Measurements from ENCODE around the gene CD1E.
"Not testable (repeated sequence)": the region's sequence is repeated elsewhere in the genome, so short reads cannot be mapped to it uniquely, and the experiment has no call there.

The CD1E gene

DNA sequence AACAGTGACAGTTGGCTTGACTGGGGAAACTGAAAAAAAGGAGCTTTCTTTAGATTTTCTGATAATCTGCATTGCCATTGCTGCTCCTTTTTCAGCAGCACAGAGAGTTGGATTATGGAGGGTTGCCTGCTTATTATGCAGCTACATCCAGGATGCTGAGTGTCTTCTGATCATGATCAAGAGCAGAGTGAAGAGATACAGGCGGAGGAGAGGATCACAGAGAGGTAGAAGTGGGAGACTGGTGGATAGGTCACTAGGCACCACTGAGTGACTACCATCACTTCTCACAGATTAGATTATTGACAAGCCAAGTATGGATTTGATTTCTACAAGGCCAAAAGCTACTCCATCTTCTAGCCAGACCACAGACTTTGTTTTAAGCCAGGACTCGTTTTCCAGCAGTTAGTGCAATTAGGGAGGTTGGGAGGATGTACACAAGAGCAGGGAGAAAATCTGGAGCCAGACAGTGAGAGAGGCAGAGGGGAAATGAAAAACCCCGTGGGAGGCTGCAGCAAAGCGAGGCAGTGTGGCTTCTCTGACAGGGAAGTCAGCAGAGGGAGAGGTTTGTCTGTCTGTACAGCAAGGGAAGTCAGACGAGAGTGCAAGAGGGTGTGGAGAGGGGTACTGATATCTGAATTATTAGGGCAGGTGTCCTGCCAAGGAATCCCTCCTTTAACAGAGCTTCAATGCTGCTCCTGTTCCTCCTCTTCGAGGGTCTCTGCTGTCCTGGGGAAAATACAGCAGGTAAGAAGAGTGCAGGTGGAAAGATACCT lies at the start of gene CD1E:
TSS of gene CD1E (plus strand) at position 592 of the 773 bp plus-strand sequence. CDS start at position 687, 95 bp downstream.
- no peak for DNase-seq

- no peak for DNase-seq
These were observed 43.1 kb upstream of the CD1E start for GRCh38 chr1:158310623-158311022.

DNA sequence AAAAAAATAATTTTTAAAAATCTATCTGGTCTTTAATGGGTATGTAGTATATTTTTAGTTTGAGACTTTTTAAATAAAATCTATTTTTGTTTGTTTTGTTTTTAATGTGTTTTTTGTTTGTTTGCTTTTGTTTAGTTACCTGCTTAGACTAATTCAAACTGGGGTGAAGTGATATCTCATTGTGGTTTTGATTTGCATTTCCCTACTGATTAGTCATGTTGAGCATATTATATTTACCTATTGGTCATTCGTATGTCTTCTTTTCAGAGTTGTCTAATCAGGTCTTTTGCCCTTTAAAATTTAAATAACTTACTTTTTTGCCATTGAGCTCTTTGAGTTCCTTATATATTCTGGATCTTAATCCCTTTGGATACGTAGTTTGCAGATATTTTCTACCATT lies 42.6 kb upstream of the CD1E start:
- no peak for DNase-seq

- no peak for DNase-seq
These were observed 29.8 kb upstream of the CD1E start for GRCh38 chr1:158323866-158324265.

DNA sequence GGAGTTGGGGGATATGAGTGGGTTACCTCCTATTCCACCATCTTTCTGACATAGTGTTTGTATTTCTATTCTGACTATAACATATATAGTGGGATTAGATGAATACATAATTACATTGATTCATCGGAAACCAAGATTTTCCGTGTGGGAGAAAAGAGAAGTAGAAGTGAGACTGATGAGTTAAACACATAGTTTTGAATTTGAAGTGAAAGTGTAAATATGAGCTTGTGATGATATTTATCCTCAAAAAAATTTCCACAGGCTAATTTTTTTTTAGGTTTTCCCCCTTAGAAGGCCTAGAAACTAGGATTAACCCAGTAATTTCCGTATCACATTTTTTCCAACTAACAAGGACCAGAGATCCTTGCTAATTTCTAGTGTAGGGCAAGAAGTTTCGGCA lies 29.3 kb upstream of the CD1E start:
- no peak for DNase-seq

GRCh38 chr1:158327481-158327880 lies 26.2 kb upstream of the CD1E start:
- DNase-seq: no peak

DNA sequence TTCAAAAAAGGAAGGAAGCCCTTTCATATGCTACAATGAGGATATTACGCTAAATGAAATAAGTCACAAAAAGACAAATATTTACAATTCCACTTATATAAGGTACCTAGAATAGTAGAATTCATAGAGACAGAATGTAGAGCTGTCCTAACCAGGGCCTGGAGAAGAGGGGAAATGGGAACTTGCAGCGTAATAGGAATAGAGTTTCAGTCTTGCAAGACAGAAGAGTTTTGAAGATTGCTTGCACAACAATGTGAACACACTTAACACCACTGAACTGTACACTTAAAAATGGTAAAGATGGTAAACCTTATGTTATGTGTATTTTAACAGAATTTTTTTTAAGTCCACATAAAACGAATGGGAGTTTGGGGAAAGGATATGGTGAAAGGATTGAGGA lies 25.3 kb upstream of the CD1E start:
- DNase-seq: no peak

- no peak for DNase-seq
These were observed 24.4 kb upstream of the CD1E start for GRCh38 chr1:158329300-158329699.

GRCh38 chr1:158329733-158330132 lies 24.0 kb upstream of the CD1E start:
- no peak for DNase-seq

GRCh38 chr1:158330391-158331105 lies 23.1 kb upstream of the CD1E start:
- DNase-seq: no peak

GRCh38 chr1:158331106-158331425 lies 22.6 kb upstream of the CD1E start:
- DNase-seq: no peak

DNA sequence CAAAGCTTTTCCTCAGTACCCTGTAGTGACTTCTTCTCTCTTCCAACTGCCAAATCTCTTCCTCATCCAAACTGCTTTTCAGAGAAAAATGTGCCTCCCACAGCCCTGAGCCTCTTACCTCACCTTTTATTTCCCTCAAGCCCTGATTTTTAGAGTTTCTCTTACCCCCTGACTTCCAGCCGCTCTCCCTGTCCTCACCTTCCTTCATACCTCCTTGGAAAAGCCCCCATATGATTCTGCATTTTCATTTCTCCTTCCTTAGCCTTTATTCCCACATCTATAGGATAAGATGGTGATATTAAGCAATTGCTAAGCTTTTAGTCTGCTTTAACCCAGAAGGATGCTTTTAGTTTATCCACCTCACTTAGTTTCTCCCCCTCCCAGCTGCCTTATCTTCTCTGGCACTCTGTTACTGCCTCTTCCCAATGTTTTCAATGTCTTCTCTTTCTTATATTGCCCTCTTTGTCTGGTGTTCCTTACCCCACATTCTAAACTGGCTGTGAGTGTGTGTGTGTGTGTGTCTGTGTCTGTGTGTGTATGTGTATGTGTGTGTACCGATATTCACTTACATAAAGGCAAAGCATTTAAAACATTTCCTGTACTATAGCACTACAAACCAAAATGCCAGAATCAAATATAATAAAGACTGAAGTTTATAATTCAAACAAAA lies 22.1 kb upstream of the CD1E start, which contains the start of gene CD1B:
TSS of gene CD1B (minus strand) at position 51 of the 670 bp plus-strand sequence. CDS start 108 bp downstream, outside the sequence.
- no peak for DNase-seq

DNA sequence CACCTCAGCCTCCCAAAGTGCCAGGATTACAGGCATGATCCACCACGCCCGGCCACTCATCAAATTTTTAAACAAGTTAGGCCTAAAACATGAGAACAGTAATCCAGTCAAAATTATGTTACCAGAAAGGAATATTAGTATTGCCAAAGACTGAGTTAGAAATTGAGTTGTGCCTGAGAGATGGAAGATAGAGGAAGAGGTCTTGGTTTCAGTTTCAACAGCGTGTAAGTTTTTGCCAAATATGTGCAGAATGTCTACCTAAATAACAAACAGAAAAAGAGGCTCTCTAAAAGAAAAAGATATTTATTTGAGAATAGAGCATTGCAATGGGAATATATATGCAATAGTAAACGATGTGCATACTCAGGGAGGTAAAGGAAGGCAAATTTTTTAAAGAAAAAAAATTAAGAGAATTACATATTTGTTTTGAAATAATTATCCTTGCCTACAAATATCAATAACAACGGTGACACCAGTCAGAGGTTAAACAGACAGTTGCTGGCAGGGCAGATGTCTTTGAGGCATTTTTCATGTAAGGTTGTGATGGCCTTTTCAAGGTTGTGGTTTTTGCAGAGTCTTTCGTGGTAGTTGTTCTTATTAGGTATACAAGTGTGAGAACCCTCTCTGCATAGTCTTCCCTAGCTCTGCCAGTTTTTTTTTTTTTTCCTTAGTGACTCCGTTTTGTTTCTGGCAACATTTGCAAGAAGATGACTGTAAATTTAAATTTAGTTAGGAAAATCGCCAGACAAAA lies 20.1 kb upstream of the CD1E start:
- no peak for DNase-seq

GRCh38 chr1:158334526-158335212 lies 19.0 kb upstream of the CD1E start:
- DNase-seq: no peak

GRCh38 chr1:158335213-158335532 lies 18.5 kb upstream of the CD1E start:
- DNase-seq: no peak

GRCh38 chr1:158336413-158336812 lies 17.3 kb upstream of the CD1E start:
- DNase-seq: not testable (repeated sequence)

GRCh38 chr1:158348946-158349345 lies 4.7 kb upstream of the CD1E start:
- DNase-seq: not testable (repeated sequence)

DNA sequence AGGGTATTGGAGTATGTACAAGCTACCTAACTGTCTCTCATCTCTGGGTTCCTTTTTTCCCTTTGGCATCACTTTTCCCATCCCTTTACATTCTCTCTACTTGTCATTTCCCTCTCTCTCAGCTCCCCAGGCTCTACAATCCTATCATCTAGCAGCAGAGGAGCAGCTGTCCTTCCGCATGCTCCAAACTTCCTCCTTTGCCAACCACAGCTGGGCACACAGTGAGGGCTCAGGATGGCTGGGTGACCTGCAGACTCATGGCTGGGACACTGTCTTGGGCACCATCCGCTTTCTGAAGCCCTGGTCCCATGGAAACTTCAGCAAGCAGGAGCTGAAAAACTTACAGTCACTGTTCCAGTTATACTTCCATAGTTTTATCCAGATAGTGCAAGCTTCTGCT lies 561 bp downstream of the CD1E start:
- no peak for DNase-seq

DNA sequence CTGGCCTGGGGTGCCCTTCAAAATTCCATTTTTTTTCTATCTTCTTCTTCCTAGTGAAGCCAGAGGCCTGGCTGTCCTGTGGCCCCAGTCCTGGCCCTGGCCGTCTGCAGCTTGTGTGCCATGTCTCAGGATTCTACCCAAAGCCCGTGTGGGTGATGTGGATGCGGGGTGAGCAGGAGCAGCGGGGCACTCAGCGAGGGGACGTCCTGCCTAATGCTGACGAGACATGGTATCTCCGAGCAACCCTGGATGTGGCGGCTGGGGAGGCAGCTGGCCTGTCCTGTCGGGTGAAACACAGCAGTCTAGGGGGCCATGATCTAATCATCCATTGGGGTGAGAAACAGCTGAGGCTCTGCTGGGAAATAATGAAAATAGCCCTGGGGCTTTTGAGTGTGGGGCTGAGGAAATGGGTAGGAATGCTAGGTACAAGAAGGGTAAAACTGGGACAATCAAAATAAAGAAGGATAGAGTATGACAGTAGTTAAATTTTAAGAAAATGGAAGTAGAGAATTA lies 2.1 kb downstream of the CD1E start:
- DNase-seq: no peak

DNA sequence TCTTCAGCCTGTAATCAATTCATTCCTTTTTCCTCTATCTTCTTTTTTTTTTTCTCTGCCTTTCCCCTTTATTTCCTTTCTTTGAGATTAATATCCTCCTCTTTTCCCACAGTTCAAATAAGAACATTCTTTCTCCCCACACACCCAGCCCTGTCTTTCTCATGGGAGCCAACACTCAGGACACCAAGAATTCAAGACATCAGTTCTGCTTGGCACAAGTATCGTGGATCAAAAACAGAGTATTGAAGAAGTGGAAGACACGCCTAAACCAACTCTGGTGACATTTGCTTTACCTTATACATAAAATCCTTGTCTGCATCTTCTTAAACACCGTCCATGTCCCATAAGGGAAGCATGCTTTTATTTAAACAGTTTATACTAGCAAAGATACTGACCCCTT lies 2.9 kb downstream of the CD1E start:
- DNase-seq: no peak

DNA sequence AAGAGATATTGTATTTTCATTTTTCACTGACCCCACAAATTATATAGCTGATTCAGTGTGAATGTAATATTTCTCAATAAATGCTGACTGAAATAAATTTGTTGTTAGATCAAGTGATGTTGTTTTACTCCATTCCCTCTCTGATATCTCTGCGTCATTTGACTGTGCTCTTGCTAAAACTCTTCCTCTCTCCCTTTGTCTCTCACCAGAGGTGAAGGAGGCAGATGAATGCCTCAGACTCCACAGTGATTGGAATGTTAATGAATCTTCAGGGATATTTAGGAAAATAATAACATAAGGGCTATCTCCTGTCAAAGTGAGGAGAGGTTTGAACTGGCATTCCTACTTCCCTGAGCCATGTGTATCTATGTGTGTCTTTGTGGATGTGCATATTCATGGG lies 3.7 kb downstream of the CD1E start:
- no peak for DNase-seq

GRCh38 chr1:158362482-158362881 lies 8.8 kb downstream of the CD1E start:
- no peak for DNase-seq

DNA sequence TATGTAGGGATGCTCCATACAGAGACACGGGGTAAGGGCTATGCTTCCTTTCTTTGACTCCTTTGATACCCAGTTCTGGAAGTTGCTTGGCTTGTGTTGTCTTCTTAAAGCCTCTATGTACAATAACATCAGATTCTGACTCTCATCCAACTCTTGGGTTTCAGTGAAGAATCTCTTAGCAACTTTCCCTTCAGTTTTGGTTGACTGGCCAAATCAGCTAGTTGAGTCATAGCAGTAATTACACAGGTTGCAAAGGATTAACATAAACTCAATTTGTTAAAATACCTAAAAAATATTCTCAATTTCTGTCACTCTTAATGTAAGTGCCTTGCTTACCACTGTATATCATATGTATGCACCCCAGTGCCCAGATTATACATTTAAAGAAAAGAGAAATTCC lies 9.2 kb downstream of the CD1E start:
- DNase-seq: no peak

Measured in NCI-H2081 treated with DMSO at 0.1 percent for 48 hours (cell line).